ENCODE measurements around the gene PLIN3.
A peak's percentile ranks its signal among the peaks of the same experiment; 100 is the strongest.
"Not testable (repeated sequence)": the region's sequence is repeated elsewhere in the genome, so short reads cannot be mapped to it uniquely, and the experiment has no call there.

Gene PLIN3

GRCh38 chr19:4889034-4889815 is 21.8 kb upstream of the PLIN3 start:
- intact Hi-C loops (cut with DNase I; ENCODE audit: low total_unique reads): no loop called here
- no peak overlapping the region for H3K4me3 ChIP-seq
- TF ChIP-seq CTCF (IDR thresholded peaks at IDR 0.05): no peak
- no peaks in the 10 kb centered on the region for H3K36me3 ChIP-seq
- no peaks in the 10 kb centered on the region for H3K4me1 ChIP-seq
- no peak overlapping the region for H3K27ac ChIP-seq
- peaks cover 0 to 21% of the 10 kb centered on the region in 2 donors for H3K27me3 ChIP-seq
- DNase-seq: no peak
- H3K9me3 ChIP-seq: no peaks in the 10 kb centered on the region

GRCh38 chr19:4887803-4888202 is 20.3 kb upstream of the PLIN3 start:
- intact Hi-C loops (cut with DNase I; ENCODE audit: low total_unique reads); H3K9me3 ChIP-seq; H3K36me3 ChIP-seq; H3K4me1 ChIP-seq; H3K27ac ChIP-seq; H3K4me3 ChIP-seq; DNase-seq: not testable (repeated sequence)
- H3K27me3 ChIP-seq: peaks cover 0 to 21% of the 10 kb centered on the region in 2 donors

GRCh38 chr19:4884993-4885392 is 17.5 kb upstream of the PLIN3 start:
- H3K9me3 ChIP-seq; H3K27me3 ChIP-seq; intact Hi-C loops (cut with DNase I; ENCODE audit: low total_unique reads); H3K4me3 ChIP-seq; H3K36me3 ChIP-seq; DNase-seq; H3K27ac ChIP-seq; H3K4me1 ChIP-seq: not testable (repeated sequence)

GRCh38 chr19:4882874-4883273 is 15.4 kb upstream of the PLIN3 start:
- H3K4me3 ChIP-seq; H3K27me3 ChIP-seq; intact Hi-C loops (cut with DNase I; ENCODE audit: low total_unique reads); DNase-seq; H3K36me3 ChIP-seq; H3K27ac ChIP-seq; H3K9me3 ChIP-seq: not testable (repeated sequence)
- H3K4me1 ChIP-seq: peaks cover 0 to 13% (median 10%) of the 10 kb centered on the region in 4 donors

- Histone ChIP-seq H3K4me3 (no peak overlapping the region), H3K27ac (peak overlapping the region; percentile 79 to 83), H3K27me3 (no peaks in the 10 kb centered on the region), H3K4me1 (peaks cover 0 to 19% (median 15%) of the 10 kb centered on the region in 4 donors), H3K9me3 (no peaks in the 10 kb centered on the region), H3K36me3 (no peaks in the 10 kb centered on the region)
- TF ChIP-seq CTCF (IDR thresholded peaks at IDR 0.05): no peak
- intact Hi-C loops (cut with DNase I; ENCODE audit: low total_unique reads): no loop called here
- DNase-seq: no peak
Measured at GRCh38 chr19:4879041-4879440, 11.6 kb upstream of the PLIN3 start.

- no peaks in the 10 kb centered on the region for H3K36me3 ChIP-seq
- no peak for DNase-seq
- no peaks in the 10 kb centered on the region for H3K27me3 ChIP-seq
- no peaks in the 10 kb centered on the region for H3K9me3 ChIP-seq
- H3K4me1 ChIP-seq: peaks cover 0 to 19% (median 15%) of the 10 kb centered on the region in 4 donors
- no peak for TF ChIP-seq CTCF (IDR thresholded peaks at IDR 0.05)
- peak overlapping the region; percentile 27 to 34 for H3K4me3 ChIP-seq
- peak overlapping the region; percentile 79 to 83 for H3K27ac ChIP-seq
- intact Hi-C loops (cut with DNase I; ENCODE audit: low total_unique reads): no loop called here
Measured at GRCh38 chr19:4878491-4878968, 11.1 kb upstream of the PLIN3 start.

GRCh38 chr19:4877753-4878490 is 10.5 kb upstream of the PLIN3 start:
- DNase-seq: peak; percentile 42 to 88
- Histone ChIP-seq H3K27ac (peak overlapping the region; percentile 79 to 83), H3K9me3 (no peaks in the 10 kb centered on the region), H3K4me3 (peak overlapping the region; percentile 27 to 34), H3K27me3 (no peaks in the 10 kb centered on the region), H3K36me3 (no peaks in the 10 kb centered on the region), H3K4me1 (peaks cover 0 to 19% (median 15%) of the 10 kb centered on the region in 4 donors)
- no peak for TF ChIP-seq CTCF (IDR thresholded peaks at IDR 0.05)
- intact Hi-C loops (cut with DNase I; ENCODE audit: low total_unique reads): no loop called here

Data from tibial artery (tissue), 4 donors.